Measurements from ENCODE around the gene ADAMTS12.

Gene ADAMTS12

DNA sequence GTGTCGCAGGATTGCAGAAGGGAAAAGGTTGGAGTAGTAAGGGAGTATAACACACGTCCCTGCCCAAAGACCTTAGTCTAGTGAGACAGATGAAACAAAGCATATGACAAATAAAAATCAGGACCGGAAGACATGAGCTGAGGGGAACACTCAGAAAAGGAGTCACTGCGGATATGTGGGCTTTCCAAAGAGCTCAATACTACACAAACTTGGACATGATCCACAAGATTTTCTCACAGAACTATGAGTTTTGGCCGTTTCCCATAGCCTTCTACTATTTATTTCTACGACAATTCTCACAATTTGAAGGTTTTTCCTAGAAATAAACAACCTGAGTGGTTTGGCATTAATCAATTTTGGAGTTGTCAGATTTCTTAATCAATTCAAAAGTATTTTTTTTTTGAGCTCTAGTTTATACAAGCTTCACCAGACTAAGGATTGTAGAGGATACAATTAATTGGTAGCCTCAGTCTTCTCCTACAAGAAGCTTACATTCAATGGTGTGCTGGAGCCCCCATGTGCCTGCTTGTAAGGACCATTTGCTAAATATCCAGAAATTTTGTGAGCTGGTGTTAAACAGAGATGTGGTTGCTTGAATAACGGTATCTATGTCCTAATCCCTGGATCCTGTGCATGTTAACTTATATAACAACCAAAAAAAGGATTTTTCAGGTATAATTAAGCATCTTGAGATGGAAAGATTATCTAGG is 91.4 kb downstream of the ADAMTS12 start:
- no peak overlapping the region for H3K9ac ChIP-seq (ENCODE audit: low read length)
- no peak for DNase-seq (ENCODE audit: low read depth)
- no peaks in the 10 kb centered on the region for H3K36me3 ChIP-seq (ENCODE audit: control insufficient read depth, insufficient read depth, low read length, severe bottlenecking)
- no peak overlapping the region for H3K4me3 ChIP-seq (ENCODE audit: low read length)
- peaks cover 7% of the 10 kb centered on the region for H3K4me1 ChIP-seq (ENCODE audit: control insufficient read depth, insufficient read depth, low read length)
- no peaks in the 10 kb centered on the region for H3K9me3 ChIP-seq (ENCODE audit: control insufficient read depth, low read length)
- H3K27me3 ChIP-seq (replicated peaks; ENCODE audit: control insufficient read depth, insufficient read depth, low read length): no peaks in the 10 kb centered on the region

DNA sequence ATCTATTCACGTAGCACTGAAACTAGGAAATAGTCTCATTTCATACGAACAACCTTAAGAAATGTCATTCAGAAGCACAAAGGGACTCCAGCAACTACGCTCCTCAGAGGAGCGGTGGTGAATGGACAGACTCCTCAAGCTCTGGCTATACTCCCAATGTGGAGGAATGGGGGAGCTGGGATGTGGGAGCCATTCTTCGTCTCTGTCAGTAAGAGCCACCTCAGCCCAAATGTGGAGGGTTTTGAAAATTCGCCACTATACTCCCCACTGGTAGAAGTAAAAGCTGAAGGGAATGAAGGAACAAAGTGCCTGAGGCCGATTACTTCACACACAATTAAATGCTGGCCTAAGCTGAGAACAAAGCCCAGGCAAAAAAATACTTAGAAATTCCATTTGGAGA is 96.3 kb downstream of the ADAMTS12 start:
- Histone ChIP-seq H3K9ac (ENCODE audit: low read length) (no peak overlapping the region), H3K4me3 (ENCODE audit: low read length) (no peak overlapping the region), H3K27me3 (replicated peaks; ENCODE audit: control insufficient read depth, insufficient read depth, low read length) (no peaks in the 10 kb centered on the region), H3K9me3 (ENCODE audit: control insufficient read depth, low read length) (no peaks in the 10 kb centered on the region), H3K4me1 (ENCODE audit: control insufficient read depth, insufficient read depth, low read length) (peaks cover 34% of the 10 kb centered on the region), H3K36me3 (ENCODE audit: control insufficient read depth, insufficient read depth, low read length, severe bottlenecking) (no peaks in the 10 kb centered on the region)
- DNase-seq (ENCODE audit: low read depth): no peak

DNA sequence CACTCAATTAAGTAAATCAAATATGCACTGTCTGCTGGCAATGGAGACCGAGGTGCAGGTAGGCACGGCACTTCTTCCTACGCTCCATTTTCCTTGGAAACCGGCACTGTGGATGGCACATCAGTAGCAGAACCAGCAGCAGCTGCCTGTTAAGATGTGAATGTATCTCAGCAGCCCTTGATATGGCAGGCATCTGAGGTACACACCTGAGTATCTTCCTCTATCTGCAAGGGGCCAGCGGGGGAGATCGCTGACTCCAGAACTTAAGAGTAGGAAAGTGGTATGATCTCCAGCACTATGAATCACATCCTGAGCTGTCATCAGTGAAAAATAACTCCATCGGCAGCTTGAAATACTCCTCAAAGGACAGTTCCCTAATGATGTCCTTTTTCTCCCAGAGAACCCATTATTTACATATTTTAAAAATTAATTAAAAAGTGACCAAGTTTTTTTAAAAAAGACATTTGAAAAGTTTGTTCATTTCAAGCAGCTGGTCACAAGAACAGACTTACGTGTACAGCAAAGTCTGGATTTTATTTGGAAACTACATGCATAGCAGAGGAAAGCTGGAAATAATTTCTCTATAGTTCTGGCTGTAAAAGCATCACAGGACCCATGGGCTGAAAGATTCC is 97.1 kb downstream of the ADAMTS12 start:
- H3K9me3 ChIP-seq (ENCODE audit: control insufficient read depth, low read length): no peaks in the 10 kb centered on the region
- H3K27me3 ChIP-seq (replicated peaks; ENCODE audit: control insufficient read depth, insufficient read depth, low read length): no peaks in the 10 kb centered on the region
- peaks cover 28% of the 10 kb centered on the region for H3K4me1 ChIP-seq (ENCODE audit: control insufficient read depth, insufficient read depth, low read length)
- peak; percentile 57 for DNase-seq (ENCODE audit: low read depth)
- peak overlapping the region; percentile 36 for H3K4me3 ChIP-seq (ENCODE audit: low read length)
- H3K9ac ChIP-seq (ENCODE audit: low read length): peak overlapping the region; percentile 8
- no peaks in the 10 kb centered on the region for H3K36me3 ChIP-seq (ENCODE audit: control insufficient read depth, insufficient read depth, low read length, severe bottlenecking)

- H3K9me3 ChIP-seq (ENCODE audit: control insufficient read depth, low read length): no peaks in the 10 kb centered on the region
- peaks cover 31% of the 10 kb centered on the region for H3K4me1 ChIP-seq (ENCODE audit: control insufficient read depth, insufficient read depth, low read length)
- H3K9ac ChIP-seq (ENCODE audit: low read length): peak overlapping the region; percentile 11
- peak overlapping the region; percentile 36 for H3K4me3 ChIP-seq (ENCODE audit: low read length)
- H3K36me3 ChIP-seq (ENCODE audit: control insufficient read depth, insufficient read depth, low read length, severe bottlenecking): no peaks in the 10 kb centered on the region
- H3K27me3 ChIP-seq (replicated peaks; ENCODE audit: control insufficient read depth, insufficient read depth, low read length): no peaks in the 10 kb centered on the region
- no peak for DNase-seq (ENCODE audit: low read depth)
Observed at GRCh38 chr5:33793836-33794549, 97.8 kb downstream of the ADAMTS12 start.

- H3K4me1 ChIP-seq (ENCODE audit: control insufficient read depth, insufficient read depth, low read length): peaks cover 38% of the 10 kb centered on the region
- H3K9ac ChIP-seq (ENCODE audit: low read length): peak overlapping the region; percentile 11
- no peaks in the 10 kb centered on the region for H3K36me3 ChIP-seq (ENCODE audit: control insufficient read depth, insufficient read depth, low read length, severe bottlenecking)
- H3K27me3 ChIP-seq (replicated peaks; ENCODE audit: control insufficient read depth, insufficient read depth, low read length): no peaks in the 10 kb centered on the region
- H3K4me3 ChIP-seq (ENCODE audit: low read length): peak overlapping the region; percentile 26
- peak; percentile 43 for DNase-seq (ENCODE audit: low read depth)
- H3K9me3 ChIP-seq (ENCODE audit: control insufficient read depth, low read length): no peaks in the 10 kb centered on the region
Observed at GRCh38 chr5:33793276-33793675, 98.5 kb downstream of the ADAMTS12 start.

- Histone ChIP-seq H3K9me3 (ENCODE audit: control insufficient read depth, low read length) (no peaks in the 10 kb centered on the region), H3K9ac (ENCODE audit: low read length) (no peak overlapping the region), H3K4me1 (ENCODE audit: control insufficient read depth, insufficient read depth, low read length) (peaks cover 38% of the 10 kb centered on the region), H3K4me3 (ENCODE audit: low read length) (no peak overlapping the region), H3K27me3 (replicated peaks; ENCODE audit: control insufficient read depth, insufficient read depth, low read length) (no peaks in the 10 kb centered on the region), H3K36me3 (ENCODE audit: control insufficient read depth, insufficient read depth, low read length, severe bottlenecking) (no peaks in the 10 kb centered on the region)
- DNase-seq (ENCODE audit: low read depth): no peak
Observed at GRCh38 chr5:33792559-33792958, 99.2 kb downstream of the ADAMTS12 start.

GRCh38 chr5:33789567-33789957 is 102.2 kb downstream of the ADAMTS12 start:
- no peak overlapping the region for H3K4me3 ChIP-seq (ENCODE audit: low read length)
- H3K9me3 ChIP-seq (ENCODE audit: control insufficient read depth, low read length): peaks cover 4% of the 10 kb centered on the region
- H3K9ac ChIP-seq (ENCODE audit: low read length): no peak overlapping the region
- no peaks in the 10 kb centered on the region for H3K27me3 ChIP-seq (replicated peaks; ENCODE audit: control insufficient read depth, insufficient read depth, low read length)
- no peaks in the 10 kb centered on the region for H3K36me3 ChIP-seq (ENCODE audit: control insufficient read depth, insufficient read depth, low read length, severe bottlenecking)
- no peak for DNase-seq (ENCODE audit: low read depth)
- peaks cover 32% of the 10 kb centered on the region for H3K4me1 ChIP-seq (ENCODE audit: control insufficient read depth, insufficient read depth, low read length)

DNA sequence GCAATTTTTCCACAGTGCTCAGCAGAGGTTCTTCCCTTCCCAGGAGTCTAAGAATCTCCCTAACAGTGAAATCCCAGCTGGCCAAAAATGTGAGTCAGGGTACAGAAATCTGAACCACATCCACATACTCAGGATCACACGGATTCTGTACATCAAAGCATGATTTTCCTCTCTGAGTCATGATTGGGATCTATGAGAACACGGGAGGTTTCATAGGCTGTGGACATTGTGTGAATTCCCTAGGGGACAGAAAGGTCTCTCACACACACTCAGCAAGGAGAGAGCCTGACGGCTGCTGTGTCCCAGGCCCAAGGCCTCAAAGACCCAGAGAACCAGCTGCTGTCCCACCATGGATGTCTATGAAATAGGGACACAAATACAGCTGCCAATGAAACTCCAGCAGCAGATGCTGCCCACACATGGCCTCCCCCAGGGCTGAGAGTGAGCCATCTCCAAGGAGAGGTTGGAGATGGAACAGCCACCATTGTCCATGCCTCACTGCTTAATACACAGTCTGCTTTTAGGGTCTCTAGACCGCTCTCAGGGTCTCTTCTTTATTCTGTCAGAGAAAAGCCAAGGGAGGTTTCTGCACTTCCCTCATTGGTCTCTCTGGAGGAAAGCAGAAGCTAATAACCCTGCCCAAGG is 102.7 kb downstream of the ADAMTS12 start:
- Histone ChIP-seq H3K9ac (ENCODE audit: low read length) (no peak overlapping the region), H3K4me1 (ENCODE audit: control insufficient read depth, insufficient read depth, low read length) (peaks cover 27% of the 10 kb centered on the region), H3K9me3 (ENCODE audit: control insufficient read depth, low read length) (peaks cover 4% of the 10 kb centered on the region), H3K4me3 (ENCODE audit: low read length) (no peak overlapping the region), H3K27me3 (replicated peaks; ENCODE audit: control insufficient read depth, insufficient read depth, low read length) (no peaks in the 10 kb centered on the region), H3K36me3 (ENCODE audit: control insufficient read depth, insufficient read depth, low read length, severe bottlenecking) (no peaks in the 10 kb centered on the region)
- peak; percentile 88 for DNase-seq (ENCODE audit: low read depth)

GRCh38 chr5:33785571-33785970 is 106.2 kb downstream of the ADAMTS12 start:
- H3K27me3 ChIP-seq (replicated peaks; ENCODE audit: control insufficient read depth, insufficient read depth, low read length): no peaks in the 10 kb centered on the region
- H3K4me3 ChIP-seq (ENCODE audit: low read length): no peak overlapping the region
- no peak overlapping the region for H3K9ac ChIP-seq (ENCODE audit: low read length)
- H3K36me3 ChIP-seq (ENCODE audit: control insufficient read depth, insufficient read depth, low read length, severe bottlenecking): no peaks in the 10 kb centered on the region
- H3K4me1 ChIP-seq (ENCODE audit: control insufficient read depth, insufficient read depth, low read length): peaks cover 21% of the 10 kb centered on the region
- peaks cover 4% of the 10 kb centered on the region for H3K9me3 ChIP-seq (ENCODE audit: control insufficient read depth, low read length)
- DNase-seq (ENCODE audit: low read depth): no peak

DNA sequence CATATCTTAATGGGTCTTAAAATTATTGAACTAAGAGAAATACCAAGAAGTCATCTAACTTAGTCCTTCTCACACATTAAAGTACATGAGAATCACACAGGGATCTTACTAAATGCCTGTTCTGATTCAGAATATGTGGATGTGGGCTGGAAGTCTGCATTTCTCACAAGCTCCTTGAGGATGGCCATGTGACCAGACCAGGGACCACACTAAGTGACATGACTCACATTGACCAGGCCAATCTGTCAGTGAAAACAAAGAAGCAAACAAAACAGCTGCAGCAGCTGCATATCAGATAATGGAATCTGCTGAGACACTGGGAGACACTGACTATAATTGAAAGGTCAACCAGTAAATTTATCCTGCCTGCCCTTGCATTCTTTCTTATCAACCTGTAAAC is 110.5 kb downstream of the ADAMTS12 start:
- peak; percentile 53 for DNase-seq (ENCODE audit: low read depth)
- H3K4me3 ChIP-seq (ENCODE audit: low read length): no peak overlapping the region
- peaks cover 10% of the 10 kb centered on the region for H3K9me3 ChIP-seq (ENCODE audit: control insufficient read depth, low read length)
- H3K36me3 ChIP-seq (ENCODE audit: control insufficient read depth, insufficient read depth, low read length, severe bottlenecking): no peaks in the 10 kb centered on the region
- H3K4me1 ChIP-seq (ENCODE audit: control insufficient read depth, insufficient read depth, low read length): peaks cover 16% of the 10 kb centered on the region
- no peaks in the 10 kb centered on the region for H3K27me3 ChIP-seq (replicated peaks; ENCODE audit: control insufficient read depth, insufficient read depth, low read length)
- H3K9ac ChIP-seq (ENCODE audit: low read length): no peak overlapping the region

- Histone ChIP-seq H3K4me3 (ENCODE audit: low read length) (no peak overlapping the region), H3K4me1 (ENCODE audit: control insufficient read depth, insufficient read depth, low read length) (peaks cover 48% of the 10 kb centered on the region), H3K9ac (ENCODE audit: low read length) (no peak overlapping the region), H3K9me3 (ENCODE audit: control insufficient read depth, low read length) (peaks cover 6% of the 10 kb centered on the region), H3K27me3 (replicated peaks; ENCODE audit: control insufficient read depth, insufficient read depth, low read length) (no peaks in the 10 kb centered on the region), H3K36me3 (ENCODE audit: control insufficient read depth, insufficient read depth, low read length, severe bottlenecking) (no peaks in the 10 kb centered on the region)
- DNase-seq (ENCODE audit: low read depth): no peak
Observed at GRCh38 chr5:33776151-33776660, 115.6 kb downstream of the ADAMTS12 start.

Data from adipocyte (in vitro differentiated cells).